ENCODE measurements around the gene NPIPA8.
"Not testable (repeated sequence)": the region's sequence is repeated elsewhere in the genome, so short reads cannot be mapped to it uniquely, and the experiment has no call there.

NPIPA8 gene

DNA sequence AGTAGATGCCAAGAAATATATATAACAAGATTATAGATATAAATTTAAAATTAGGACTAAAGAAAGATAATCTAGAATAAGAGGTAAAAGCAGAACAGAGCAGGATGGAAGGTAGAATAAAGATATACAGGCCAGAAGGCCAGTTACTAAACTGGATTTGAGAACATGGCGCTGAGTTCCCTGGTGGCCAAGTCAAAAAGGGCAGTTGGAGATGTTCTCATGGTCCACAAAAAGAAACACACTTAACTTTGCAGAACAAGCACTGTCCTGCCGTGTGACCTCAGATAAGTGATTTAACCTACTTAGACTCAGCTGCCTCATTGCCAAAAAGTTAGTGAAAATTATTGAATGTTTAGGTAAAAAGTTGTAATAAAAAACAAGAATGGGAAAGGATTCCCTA lies 27.4 kb downstream of the NPIPA8 start:
- H3K4me1 ChIP-seq (ENCODE audit: control insufficient read depth in 1 of 2, insufficient read depth in 2 of 2, low read length in 2 of 2); H3K27ac ChIP-seq (ENCODE audit: low read length); H3K4me3 ChIP-seq (ENCODE audit: low read depth in 1 of 2, low read length in 2 of 2); H3K9me3 ChIP-seq (ENCODE audit: control insufficient read depth in 1 of 2, low read length in 2 of 2); H3K27me3 ChIP-seq (ENCODE audit: low read depth, low read length); H3K36me3 ChIP-seq (ENCODE audit: control insufficient read depth in 1 of 2, insufficient read depth in 2 of 2, low read length in 2 of 2): not testable (repeated sequence)

DNA sequence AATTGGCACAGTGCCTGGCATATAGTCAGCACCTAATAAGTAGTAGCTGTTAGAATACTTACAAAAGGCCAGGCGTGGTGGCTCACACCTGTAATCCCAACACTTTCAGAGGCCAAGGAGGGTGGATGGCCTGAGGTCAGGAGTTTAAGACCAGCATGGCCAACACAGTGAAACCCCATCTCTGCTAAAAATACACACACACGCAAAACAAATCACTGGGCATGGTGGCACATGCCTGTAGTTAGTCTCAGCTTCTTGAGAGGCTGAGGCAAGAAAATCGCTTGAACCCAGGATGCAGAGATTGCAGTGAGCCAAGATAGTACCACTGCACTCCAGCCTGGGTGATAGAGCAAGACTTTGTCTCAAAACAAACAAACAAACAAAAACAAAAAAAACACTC lies 29.3 kb downstream of the NPIPA8 start:
- H3K27me3 ChIP-seq (ENCODE audit: low read depth, low read length); H3K4me1 ChIP-seq (ENCODE audit: control insufficient read depth in 1 of 2, insufficient read depth in 2 of 2, low read length in 2 of 2); H3K9me3 ChIP-seq (ENCODE audit: control insufficient read depth in 1 of 2, low read length in 2 of 2); H3K36me3 ChIP-seq (ENCODE audit: control insufficient read depth in 1 of 2, insufficient read depth in 2 of 2, low read length in 2 of 2); H3K4me3 ChIP-seq (ENCODE audit: low read depth in 1 of 2, low read length in 2 of 2); H3K27ac ChIP-seq (ENCODE audit: low read length): not testable (repeated sequence)

DNA sequence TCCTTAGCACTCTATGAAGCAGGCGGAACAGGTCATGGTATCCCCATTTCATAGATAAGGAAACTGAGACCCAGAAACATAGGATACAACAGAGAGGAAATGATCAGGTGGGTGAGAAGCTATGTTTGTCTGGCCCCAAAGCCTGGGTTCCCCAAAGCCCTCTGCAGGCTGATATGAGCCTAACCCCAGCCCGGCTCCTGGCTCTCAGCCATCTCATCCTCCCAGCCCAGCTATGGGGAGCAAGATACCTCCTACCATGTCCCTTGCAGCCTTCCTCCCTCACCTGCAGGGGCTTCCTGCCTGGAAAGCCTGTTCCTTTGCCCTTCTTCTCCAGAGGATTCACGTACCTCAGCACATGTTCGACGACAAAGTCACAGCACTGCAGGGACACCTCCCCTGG lies 30.5 kb downstream of the NPIPA8 start:
- not testable (repeated sequence) for H3K4me1 ChIP-seq (ENCODE audit: control insufficient read depth in 1 of 2, insufficient read depth in 2 of 2, low read length in 2 of 2); H3K27ac ChIP-seq (ENCODE audit: low read length); H3K9me3 ChIP-seq (ENCODE audit: control insufficient read depth in 1 of 2, low read length in 2 of 2); H3K4me3 ChIP-seq (ENCODE audit: low read depth in 1 of 2, low read length in 2 of 2); H3K36me3 ChIP-seq (ENCODE audit: control insufficient read depth in 1 of 2, insufficient read depth in 2 of 2, low read length in 2 of 2); H3K27me3 ChIP-seq (ENCODE audit: low read depth, low read length)

- H3K4me3 ChIP-seq (ENCODE audit: low read depth in 1 of 2, low read length in 2 of 2); H3K9me3 ChIP-seq (ENCODE audit: control insufficient read depth in 1 of 2, low read length in 2 of 2); H3K27me3 ChIP-seq (ENCODE audit: low read depth, low read length); H3K27ac ChIP-seq (ENCODE audit: low read length); H3K4me1 ChIP-seq (ENCODE audit: control insufficient read depth in 1 of 2, insufficient read depth in 2 of 2, low read length in 2 of 2); H3K36me3 ChIP-seq (ENCODE audit: control insufficient read depth in 1 of 2, insufficient read depth in 2 of 2, low read length in 2 of 2): not testable (repeated sequence)
These were observed 33.4 kb downstream of the NPIPA8 start for GRCh38 chr16:18303059-18303706.

GRCh38 chr16:18297714-18298113 lies 38.8 kb downstream of the NPIPA8 start:
- not testable (repeated sequence) for H3K9me3 ChIP-seq (ENCODE audit: control insufficient read depth in 1 of 2, low read length in 2 of 2); H3K27ac ChIP-seq (ENCODE audit: low read length)

GRCh38 chr16:18296931-18297330 lies 39.6 kb downstream of the NPIPA8 start:
- H3K4me1 ChIP-seq (ENCODE audit: control insufficient read depth in 1 of 2, insufficient read depth in 2 of 2, low read length in 2 of 2); H3K36me3 ChIP-seq (ENCODE audit: control insufficient read depth in 1 of 2, insufficient read depth in 2 of 2, low read length in 2 of 2); H3K9me3 ChIP-seq (ENCODE audit: control insufficient read depth in 1 of 2, low read length in 2 of 2); H3K27ac ChIP-seq (ENCODE audit: low read length); H3K27me3 ChIP-seq (ENCODE audit: low read depth, low read length); H3K4me3 ChIP-seq (ENCODE audit: low read depth in 1 of 2, low read length in 2 of 2): not testable (repeated sequence)

More at GRCh38 chr16:18297714-18298113, 38.8 kb downstream of the NPIPA8 start:
- not testable (repeated sequence) for H3K36me3 ChIP-seq (ENCODE audit: control insufficient read depth in 1 of 2, insufficient read depth in 2 of 2, low read length in 2 of 2); H3K4me3 ChIP-seq (ENCODE audit: low read depth in 1 of 2, low read length in 2 of 2); H3K27me3 ChIP-seq (ENCODE audit: low read depth, low read length); H3K4me1 ChIP-seq (ENCODE audit: control insufficient read depth in 1 of 2, insufficient read depth in 2 of 2, low read length in 2 of 2)

DNA sequence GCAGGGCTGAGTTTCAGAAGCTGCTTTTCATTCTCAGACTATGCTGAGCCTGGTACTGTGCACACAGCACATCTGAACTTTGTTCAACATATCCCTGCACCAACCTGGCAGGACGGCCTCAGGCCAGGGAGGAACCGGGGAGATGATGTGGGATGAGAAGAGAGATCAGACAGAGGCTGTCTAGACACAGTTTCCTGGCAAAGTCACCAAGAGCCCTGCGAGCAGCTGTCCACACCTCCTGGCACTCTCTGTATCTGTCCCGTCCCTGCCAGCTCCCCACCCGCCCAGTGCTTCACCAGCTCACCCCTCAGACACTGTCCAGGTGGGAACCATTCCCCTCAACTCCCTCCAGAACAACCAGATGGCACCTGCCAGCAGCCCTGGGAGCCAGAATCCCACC lies 42.2 kb downstream of the NPIPA8 start:
- not testable (repeated sequence) for H3K27ac ChIP-seq (ENCODE audit: low read length); H3K4me1 ChIP-seq (ENCODE audit: control insufficient read depth in 1 of 2, insufficient read depth in 2 of 2, low read length in 2 of 2); H3K27me3 ChIP-seq (ENCODE audit: low read depth, low read length); H3K4me3 ChIP-seq (ENCODE audit: low read depth in 1 of 2, low read length in 2 of 2); H3K9me3 ChIP-seq (ENCODE audit: control insufficient read depth in 1 of 2, low read length in 2 of 2); H3K36me3 ChIP-seq (ENCODE audit: control insufficient read depth in 1 of 2, insufficient read depth in 2 of 2, low read length in 2 of 2)

DNA sequence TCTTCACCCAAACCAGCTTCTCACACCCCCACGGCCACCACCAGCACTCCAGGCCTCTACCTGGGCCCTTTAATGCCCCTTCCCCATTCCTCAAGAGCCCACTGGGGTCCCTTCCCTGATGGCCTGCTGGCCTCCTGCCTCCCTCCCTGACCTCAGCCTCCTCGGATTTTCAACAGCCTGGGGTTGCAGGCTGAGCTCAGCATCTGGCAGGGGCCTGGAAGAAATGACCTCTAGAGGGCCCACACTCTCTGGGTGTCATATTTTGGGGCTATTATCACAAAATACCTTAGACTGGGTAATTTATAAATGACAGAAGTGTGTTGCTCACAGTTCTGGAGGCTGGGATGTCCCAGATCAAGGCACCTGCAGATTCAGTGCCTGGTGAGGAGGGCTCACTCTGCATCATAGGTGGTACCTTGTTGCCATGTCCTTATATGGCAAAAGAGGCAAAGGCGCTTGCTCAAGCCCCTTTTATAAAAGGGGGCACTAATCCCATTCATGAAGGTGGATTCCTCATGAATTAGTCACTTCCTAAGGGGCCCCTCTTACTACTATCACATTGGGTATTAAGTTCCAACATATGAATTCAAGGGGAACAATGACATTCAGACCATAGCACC lies 43.1 kb downstream of the NPIPA8 start:
- not testable (repeated sequence) for H3K27me3 ChIP-seq (ENCODE audit: low read depth, low read length); H3K27ac ChIP-seq (ENCODE audit: low read length); H3K4me3 ChIP-seq (ENCODE audit: low read depth in 1 of 2, low read length in 2 of 2); H3K36me3 ChIP-seq (ENCODE audit: control insufficient read depth in 1 of 2, insufficient read depth in 2 of 2, low read length in 2 of 2); H3K9me3 ChIP-seq (ENCODE audit: control insufficient read depth in 1 of 2, low read length in 2 of 2); H3K4me1 ChIP-seq (ENCODE audit: control insufficient read depth in 1 of 2, insufficient read depth in 2 of 2, low read length in 2 of 2)

DNA sequence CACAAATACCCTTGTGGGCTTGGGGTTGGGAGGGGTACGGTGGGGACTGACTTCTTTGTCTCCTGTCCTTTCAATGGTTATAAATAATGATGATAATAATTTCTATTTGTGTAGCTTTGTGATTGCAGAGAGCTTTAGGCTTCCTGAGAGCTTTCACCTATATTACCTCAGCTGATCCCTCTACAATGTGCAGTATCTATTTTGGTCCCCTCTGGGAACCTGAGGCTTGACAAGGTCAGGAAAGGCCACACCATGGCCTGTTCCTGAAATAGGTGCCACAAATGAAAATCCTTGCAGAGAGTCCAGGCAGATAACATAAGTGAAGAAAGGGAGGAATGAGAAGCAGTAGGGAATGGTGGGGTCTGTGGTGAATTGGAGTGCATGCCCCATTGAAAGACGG lies 45.6 kb downstream of the NPIPA8 start:
- H3K36me3 ChIP-seq (ENCODE audit: control insufficient read depth in 1 of 2, insufficient read depth in 2 of 2, low read length in 2 of 2); H3K27ac ChIP-seq (ENCODE audit: low read length); H3K27me3 ChIP-seq (ENCODE audit: low read depth, low read length); H3K4me3 ChIP-seq (ENCODE audit: low read depth in 1 of 2, low read length in 2 of 2); H3K4me1 ChIP-seq (ENCODE audit: control insufficient read depth in 1 of 2, insufficient read depth in 2 of 2, low read length in 2 of 2); H3K9me3 ChIP-seq (ENCODE audit: control insufficient read depth in 1 of 2, low read length in 2 of 2): not testable (repeated sequence)

DNA sequence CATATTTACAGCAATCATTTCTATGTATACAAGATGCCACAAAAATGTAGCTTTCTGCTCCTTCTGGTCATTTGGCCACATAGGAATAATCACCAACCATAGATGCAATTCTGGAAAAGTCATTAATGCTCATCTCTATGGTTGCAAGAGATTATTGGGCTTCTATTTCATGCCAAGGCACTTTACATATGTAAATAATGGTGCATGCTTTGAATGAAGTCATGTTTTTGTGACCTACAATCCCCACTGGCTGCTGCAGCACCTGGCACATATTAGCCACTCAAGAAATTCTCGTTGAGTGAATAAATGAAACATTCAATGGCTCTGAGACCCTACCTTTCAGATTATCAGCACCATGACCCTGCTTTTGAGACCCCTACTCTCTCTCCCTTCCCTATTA lies 50.2 kb downstream of the NPIPA8 start:
- H3K36me3 ChIP-seq (ENCODE audit: control insufficient read depth in 1 of 2, insufficient read depth in 2 of 2, low read length in 2 of 2); H3K9me3 ChIP-seq (ENCODE audit: control insufficient read depth in 1 of 2, low read length in 2 of 2); H3K4me3 ChIP-seq (ENCODE audit: low read depth in 1 of 2, low read length in 2 of 2); H3K27ac ChIP-seq (ENCODE audit: low read length); H3K27me3 ChIP-seq (ENCODE audit: low read depth, low read length); H3K4me1 ChIP-seq (ENCODE audit: control insufficient read depth in 1 of 2, insufficient read depth in 2 of 2, low read length in 2 of 2): not testable (repeated sequence)

- H3K27ac ChIP-seq (ENCODE audit: low read length); H3K27me3 ChIP-seq (ENCODE audit: low read depth, low read length); H3K9me3 ChIP-seq (ENCODE audit: control insufficient read depth in 1 of 2, low read length in 2 of 2); H3K36me3 ChIP-seq (ENCODE audit: control insufficient read depth in 1 of 2, insufficient read depth in 2 of 2, low read length in 2 of 2); H3K4me3 ChIP-seq (ENCODE audit: low read depth in 1 of 2, low read length in 2 of 2); H3K4me1 ChIP-seq (ENCODE audit: control insufficient read depth in 1 of 2, insufficient read depth in 2 of 2, low read length in 2 of 2): not testable (repeated sequence)
These were observed 56.2 kb downstream of the NPIPA8 start for GRCh38 chr16:18280319-18280718.

- not testable (repeated sequence) for H3K27me3 ChIP-seq (ENCODE audit: low read depth, low read length); H3K27ac ChIP-seq (ENCODE audit: low read length); H3K9me3 ChIP-seq (ENCODE audit: control insufficient read depth in 1 of 2, low read length in 2 of 2); H3K4me3 ChIP-seq (ENCODE audit: low read depth in 1 of 2, low read length in 2 of 2); H3K4me1 ChIP-seq (ENCODE audit: control insufficient read depth in 1 of 2, insufficient read depth in 2 of 2, low read length in 2 of 2); H3K36me3 ChIP-seq (ENCODE audit: control insufficient read depth in 1 of 2, insufficient read depth in 2 of 2, low read length in 2 of 2)
These were observed 59.8 kb downstream of the NPIPA8 start for GRCh38 chr16:18276756-18277155.
